CD8-positive, alpha-beta memory T cell (primary cell): Measurements from ENCODE around the gene LRRC42. TPM values are rescaled to one million over a fixed set of nuclear protein-coding genes. Genes with fewer than 3 reads are reported as not detected.

ENCODE experiments used
- CTCF ChIA-PET: fragments of 350-600 bp; sonication (Branson Sonifier 250); formaldehyde crosslinking; loops from one replicate; lab custom pipeline; 2021; ENCODE audit warnings: antibody characterized with exemption; lab: Charles Lee
- POLR2A ChIA-PET: fragments of 350-600 bp; sonication (Branson Sonifier 250); formaldehyde crosslinking; loops from one replicate; lab custom pipeline; 2021; ENCODE audit warnings: antibody characterized with exemption; lab: Charles Lee
- DNase-seq, 5 donors: peaks; one replicate each; pipeline versions ENCODE4 v3.0.0 to v3.0.0-alpha.2; 2020 to 2022; ENCODE audit warnings: mixed read lengths in 1 of 5
- H3K27ac ChIP-seq: one replicate; pipeline ENCODE4 v1.7.0; 2013; ENCODE audit warnings: low read depth, mild to moderate bottlenecking, low read length, moderate library complexity
- H3K27me3 ChIP-seq: 2 replicates; pipeline ENCODE4 v1.7.0; 2013; ENCODE audit warnings: low read length, mild to moderate bottlenecking; ENCODE audit not compliant: insufficient read depth, poor library complexity, severe bottlenecking
- H3K36me3 ChIP-seq: 2 replicates; pipeline ENCODE4 v1.7.0; 2013; ENCODE audit warnings: mild to moderate bottlenecking, low read length, moderate library complexity; ENCODE audit not compliant: insufficient read depth
- H3K4me1 ChIP-seq: 2 replicates; pipeline ENCODE4 v1.7.0; 2013; ENCODE audit warnings: mild to moderate bottlenecking, low read length, moderate library complexity; ENCODE audit not compliant: insufficient read depth
- H3K4me3 ChIP-seq: 2 replicates; pipeline ENCODE4 v1.7.0; 2013; ENCODE audit warnings: mild to moderate bottlenecking, low read length
- H3K9me3 ChIP-seq: 2 replicates; pipeline ENCODE4 v1.7.0; 2013; ENCODE audit warnings: mild to moderate bottlenecking, low read length
- H3K27ac Mint-ChIP-seq, 8 donors: one replicate each; pipeline ENCODE4 v1.8.0; 2020 to 2021; ENCODE audit warnings: mixed read lengths in 8 of 8, mild to moderate bottlenecking in 6 of 8, inconsistent platforms in 3 of 8, moderate library complexity in 3 of 8
- H3K27me3 Mint-ChIP-seq, 2 donors: one replicate each; pipeline ENCODE4 v1.8.0; 2020 to 2021; ENCODE audit warnings: mixed read lengths in 2 of 2, mild to moderate bottlenecking in 1 of 2, moderate library complexity in 1 of 2
- H3K36me3 Mint-ChIP-seq, 3 donors: one replicate each; pipeline ENCODE4 v1.8.0; 2020 to 2021; ENCODE audit warnings: mixed read lengths in 3 of 3, inconsistent platforms in 1 of 3, mild to moderate bottlenecking in 1 of 3
- H3K4me1 Mint-ChIP-seq, 3 donors: one replicate each; pipeline ENCODE4 v1.8.0; 2020 to 2021; ENCODE audit warnings: mixed read lengths in 3 of 3, inconsistent platforms in 1 of 3, mild to moderate bottlenecking in 1 of 3
- H3K4me3 Mint-ChIP-seq, 7 donors: one replicate each; pipeline ENCODE4 v1.8.0; 2020 to 2021; ENCODE audit warnings: mixed read lengths in 7 of 7, mild to moderate bottlenecking in 6 of 7, moderate library complexity in 4 of 7, inconsistent platforms in 2 of 7
- H3K9me3 Mint-ChIP-seq, 5 donors: one replicate each; pipeline ENCODE4 v1.8.0; 2020 to 2022; ENCODE audit warnings: mixed read lengths in 5 of 5, mild to moderate bottlenecking in 3 of 5, moderate library complexity in 2 of 5, inconsistent platforms in 1 of 5
- polyA plus RNA-seq: library from polyadenylated mRNA; unstranded; fragments of 300-500 nt; fragmentation: Illumina TruSeq; gene quantifications from one replicate; pipeline ENCODE4 v1.2.3, GENCODE V29; 2021
- total RNA-seq, 2 experiments: library from RNA; stranded (reverse); gene quantifications; one replicate each; pipeline ENCODE4 v1.2.3, GENCODE V29; 2021

Gene LRRC42
- total and polyA plus RNA-seq, 3 experiments from 2014 or later: 8.3 to 25.7 (median 23.6) TPM

- H3K27ac Mint-ChIP-seq: peak overlapping the region; percentile 94 to 99 (median 96)
- ChIA-PET POLR2A (interaction anchor here (1.0 to 2.3 kb wide), 3 partner anchors 8 to 108 kb away, joined by 3 to 24 read pairs (median 8); partner anchors contain the start of genes TCEANC2, TMEM59 and YIPF1), CTCF (interaction anchor here (0.8 to 3.2 kb wide), 10 partner anchors 10 to 107 kb away, joined by 3 to 16 read pairs (median 4); partner anchors contain the start of genes NDC1 and YIPF1)
- Histone ChIP-seq H3K9me3 (no peaks in the 10 kb centered on the region), H3K4me1 (peaks cover 38% of the 10 kb centered on the region), H3K27ac (peak overlapping the region; percentile 83), H3K4me3 (peak overlapping the region; percentile 71), H3K27me3 (no peaks in the 10 kb centered on the region), H3K36me3 (no peaks in the 10 kb centered on the region)
- H3K4me3 Mint-ChIP-seq: peak overlapping the region; percentile 96 to 99 (median 97)
- H3K36me3 Mint-ChIP-seq: peaks cover 0 to 9% (median 2%) of the 10 kb centered on the region in 3 donors
- no peaks in the 10 kb centered on the region for H3K27me3 Mint-ChIP-seq
- H3K4me1 Mint-ChIP-seq: peaks cover 44 to 68% (median 57%) of the 10 kb centered on the region in 3 donors
- no peaks in the 10 kb centered on the region for H3K9me3 Mint-ChIP-seq
- DNase-seq: no peak
Measured at GRCh38 chr1:53944469-53945182, 1.5 kb upstream of the LRRC42 start.

DNA sequence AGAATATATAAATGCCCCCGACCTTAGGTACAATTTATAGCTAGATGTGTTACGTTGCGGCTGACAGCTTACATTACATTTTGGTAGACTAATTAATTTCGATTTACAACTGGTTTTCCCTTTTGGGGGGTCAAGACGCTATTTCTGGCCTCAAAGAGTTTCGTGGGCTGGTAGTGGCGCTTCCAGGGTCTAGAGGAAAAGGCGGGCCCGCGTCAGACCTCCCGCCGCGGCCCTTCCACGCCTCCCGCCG, 1.0 kb upstream of the LRRC42 start:
- no peaks in the 10 kb centered on the region for H3K36me3 ChIP-seq
- no peaks in the 10 kb centered on the region for H3K27me3 Mint-ChIP-seq
- peak overlapping the region; percentile 94 to 99 (median 96) for H3K27ac Mint-ChIP-seq
- H3K9me3 Mint-ChIP-seq: no peaks in the 10 kb centered on the region
- H3K9me3 ChIP-seq: no peaks in the 10 kb centered on the region
- H3K27ac ChIP-seq: peak overlapping the region; percentile 83
- H3K36me3 Mint-ChIP-seq: peaks cover 0 to 8% (median 4%) of the 10 kb centered on the region in 3 donors
- ChIA-PET POLR2A (interaction anchor here (0.8 to 2.3 kb wide), 7 partner anchors 9 to 1219 kb away, joined by 3 to 24 read pairs (median 5); partner anchors contain the start of genes NDC1, TCEANC2, TMEM59 and YIPF1), CTCF (interaction anchor here (0.8 to 3.2 kb wide), 9 partner anchors 11 to 865 kb away, joined by 3 to 16 read pairs (median 4); partner anchors contain the start of genes NDC1 and YIPF1)
- peak overlapping the region; percentile 96 to 99 (median 97) for H3K4me3 Mint-ChIP-seq
- DNase-seq: no peak
- H3K4me3 ChIP-seq: peak overlapping the region; percentile 71
- peaks cover 40 to 66% (median 52%) of the 10 kb centered on the region in 3 donors for H3K4me1 Mint-ChIP-seq
- no peaks in the 10 kb centered on the region for H3K27me3 ChIP-seq
- H3K4me1 ChIP-seq: peaks cover 38% of the 10 kb centered on the region

DNA sequence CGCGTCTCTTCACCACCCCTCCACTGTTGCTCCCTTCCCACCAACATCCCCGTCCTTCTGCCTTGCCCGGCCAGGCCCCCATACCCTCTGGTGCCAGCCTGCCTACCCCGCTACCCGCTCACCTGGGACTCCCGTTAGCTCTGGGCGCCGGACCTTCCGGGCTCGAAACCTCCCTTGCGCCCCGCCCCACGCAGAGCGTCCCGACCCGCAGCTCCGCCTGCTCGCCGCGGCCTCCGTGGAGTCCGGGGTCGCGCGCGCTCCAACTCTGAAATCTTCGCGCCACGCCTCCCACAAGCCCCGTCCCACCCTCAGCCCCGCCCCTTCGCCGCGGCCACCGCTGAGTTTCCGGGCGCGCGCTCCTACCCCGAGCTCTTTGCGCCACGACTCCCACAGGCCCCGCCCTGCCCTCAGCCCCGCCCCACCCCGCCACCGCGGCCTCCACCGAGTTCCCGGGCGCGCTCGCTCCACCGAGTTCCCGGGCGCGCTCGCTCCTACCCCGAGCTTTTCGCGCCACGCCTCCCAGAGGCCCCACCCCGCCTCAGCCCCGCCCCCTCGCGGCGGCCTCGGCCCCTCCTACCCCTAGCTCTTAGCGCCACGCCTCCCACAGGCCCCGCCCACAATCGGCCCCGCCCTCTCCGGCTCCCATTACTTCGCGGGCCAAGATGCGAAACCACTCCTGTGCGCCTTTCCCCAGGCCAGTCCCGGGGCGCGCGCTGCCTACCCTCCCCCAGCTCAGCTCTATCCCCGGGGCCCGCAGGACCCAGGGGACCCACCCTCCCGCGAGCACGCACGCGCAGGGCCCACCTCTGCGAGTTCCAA, 508 bp upstream of the LRRC42 start, which contains the start of gene IFT25:
Gene IFT25, minus strand, starts transcription at position 267 of the 819 bp plus-strand sequence. CDS start 5,617 bp downstream, outside the sequence.
- peaks cover 0 to 7% (median 3%) of the 10 kb centered on the region in 3 donors for H3K36me3 Mint-ChIP-seq
- peaks cover 39 to 63% (median 49%) of the 10 kb centered on the region in 3 donors for H3K4me1 Mint-ChIP-seq
- peak within 1 kb of the TSS; percentile 94 to 99 (median 96) for H3K27ac Mint-ChIP-seq
- DNase-seq: peak; percentile 97 to 99 (median 98)
- no peaks in the 10 kb centered on the region for H3K36me3 ChIP-seq
- H3K27ac ChIP-seq: peak within 1 kb of the TSS; percentile 83
- ChIA-PET CTCF (interaction anchor here (0.8 to 3.2 kb wide), 13 partner anchors 11 to 864 kb away, joined by 3 to 16 read pairs (median 4); partner anchors contain the start of genes NDC1 and YIPF1), POLR2A (interaction anchor here (0.6 to 2.3 kb wide), 8 partner anchors 9 to 1220 kb away, joined by 3 to 24 read pairs (median 4); partner anchors contain the start of genes NDC1, TCEANC2, TMEM59 and YIPF1)
- H3K27me3 Mint-ChIP-seq: no peaks in the 10 kb centered on the region
- H3K4me3 ChIP-seq: peak within 1 kb of the TSS; percentile 71
- H3K9me3 Mint-ChIP-seq: no peaks in the 10 kb centered on the region
- H3K27me3 ChIP-seq: no peaks in the 10 kb centered on the region
- peak within 1 kb of the TSS; percentile 96 to 99 (median 97) for H3K4me3 Mint-ChIP-seq
- H3K4me1 ChIP-seq: peaks cover 38% of the 10 kb centered on the region
- H3K9me3 ChIP-seq: no peaks in the 10 kb centered on the region

DNA sequence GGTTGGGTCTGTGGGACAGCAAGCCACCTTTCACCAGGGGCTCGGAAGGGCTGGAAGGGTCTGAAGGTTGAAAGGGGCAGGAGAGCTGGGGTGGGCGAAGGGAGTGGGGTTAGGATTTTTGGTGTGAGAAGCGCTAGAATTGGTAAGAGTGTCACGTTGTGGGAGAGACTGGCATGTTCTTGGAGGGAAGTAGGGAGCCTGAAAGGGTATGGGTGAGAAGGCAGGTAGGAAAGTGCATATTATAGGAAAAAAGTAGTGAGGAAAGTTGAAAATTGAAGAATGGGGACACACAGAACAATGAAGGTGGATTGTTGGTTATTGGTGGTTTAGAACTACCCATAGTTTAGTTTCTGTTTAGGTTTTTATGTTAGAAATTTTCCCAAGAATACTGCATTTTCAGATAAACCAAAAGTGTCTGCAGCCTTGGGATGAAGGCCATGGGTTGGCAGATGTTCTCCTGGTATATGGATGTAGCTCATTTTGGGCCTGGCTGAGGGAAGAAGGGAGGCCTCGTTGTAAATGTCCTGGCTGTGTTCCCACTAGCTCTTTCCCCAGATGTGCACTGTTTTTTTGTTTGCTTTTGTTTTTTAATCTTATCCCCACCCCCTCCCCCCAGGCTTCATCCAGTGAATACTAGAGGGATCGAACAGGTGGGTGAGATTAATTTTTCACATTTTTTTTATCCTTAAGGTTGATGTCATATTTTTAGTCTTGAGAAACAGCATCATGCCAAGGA, 1.2 kb downstream of the LRRC42 start:
- no peak for DNase-seq
- no peaks in the 10 kb centered on the region for H3K9me3 Mint-ChIP-seq
- ChIA-PET CTCF (interaction anchor here (1.4 to 4.1 kb wide), 3 partner anchors 12 to 87 kb away, joined by 5 to 27 read pairs (median 8); no protein-coding TSS in a partner anchor), POLR2A (no interaction called here)
- Histone ChIP-seq H3K27me3 (no peaks in the 10 kb centered on the region), H3K4me3 (peak overlapping the region; percentile 54), H3K9me3 (no peaks in the 10 kb centered on the region), H3K4me1 (peaks cover 37% of the 10 kb centered on the region), H3K36me3 (peaks cover 4% of the 10 kb centered on the region), H3K27ac (peak overlapping the region; percentile 64)
- H3K36me3 Mint-ChIP-seq: peaks cover 0 to 21% (median 3%) of the 10 kb centered on the region in 3 donors
- H3K4me3 Mint-ChIP-seq: peak overlapping the region; percentile 65 to 99 (median 83)
- peak overlapping the region; percentile 23 to 96 (median 82) for H3K27ac Mint-ChIP-seq
- H3K27me3 Mint-ChIP-seq: no peaks in the 10 kb centered on the region
- peaks cover 37 to 55% (median 49%) of the 10 kb centered on the region in 3 donors for H3K4me1 Mint-ChIP-seq

DNA sequence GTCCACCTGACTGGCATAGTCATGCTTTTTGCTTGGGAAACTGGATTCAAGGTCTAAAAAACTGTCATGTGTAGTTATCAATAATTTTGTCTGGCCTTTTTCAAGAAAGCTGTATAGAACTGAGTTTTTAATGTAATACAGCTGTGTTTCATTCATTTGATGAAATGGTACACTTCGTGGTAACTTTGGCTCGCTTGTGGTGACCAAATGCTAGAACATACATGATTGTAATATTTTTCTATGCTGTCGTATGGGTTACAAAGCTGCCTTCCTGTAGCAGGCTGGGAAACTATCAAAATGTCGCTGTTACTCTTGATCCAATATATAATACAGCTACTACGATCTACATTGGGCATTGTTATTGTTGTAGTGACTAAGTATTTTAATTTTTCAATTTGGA, 2.1 kb downstream of the LRRC42 start:
- Histone ChIP-seq H3K36me3 (peaks cover 7% of the 10 kb centered on the region), H3K4me1 (peaks cover 28% of the 10 kb centered on the region), H3K27me3 (no peaks in the 10 kb centered on the region), H3K27ac (no peak overlapping the region), H3K9me3 (no peaks in the 10 kb centered on the region), H3K4me3 (no peak overlapping the region)
- ChIA-PET POLR2A (no interaction called here), CTCF (interaction anchor here (0.6 to 4.1 kb wide), 4 partner anchors 11 to 88 kb away, joined by 3 to 27 read pairs (median 6); no protein-coding TSS in a partner anchor)
- no peak for DNase-seq
- Mint-ChIP-seq H3K4me1 (peaks cover 28 to 49% (median 46%) of the 10 kb centered on the region in 3 donors), H3K4me3 (peak overlapping the region in 5 of 7 donors; percentile 49 to 83 (median 80)), H3K36me3 (peaks cover 0 to 30% (median 9%) of the 10 kb centered on the region in 3 donors), H3K9me3 (no peaks in the 10 kb centered on the region), H3K27ac (peak overlapping the region in 2 of 8 donors; percentile 51 to 81), H3K27me3 (no peaks in the 10 kb centered on the region)

GRCh38 chr1:53949023-53949990, 3.2 kb downstream of the LRRC42 start:
- Histone ChIP-seq H3K4me1 (peaks cover 18% of the 10 kb centered on the region), H3K27ac (no peak overlapping the region), H3K36me3 (peaks cover 7% of the 10 kb centered on the region), H3K4me3 (no peak overlapping the region), H3K9me3 (no peaks in the 10 kb centered on the region), H3K27me3 (no peaks in the 10 kb centered on the region)
- CTCF ChIA-PET: interaction anchor here (0.7 to 4.1 kb wide), 7 partner anchors 10 to 112 kb away, joined by 3 to 27 read pairs (median 5); no protein-coding TSS in a partner anchor
- peak in 2 of 5 donors; percentile 7 to 10 for DNase-seq
- Mint-ChIP-seq H3K36me3 (peaks cover 0 to 35% (median 9%) of the 10 kb centered on the region in 3 donors), H3K27me3 (no peaks in the 10 kb centered on the region), H3K4me1 (peaks cover 19 to 46% (median 40%) of the 10 kb centered on the region in 3 donors), H3K27ac (peak overlapping the region in 3 of 8 donors; percentile 6 to 87 (median 52)), H3K4me3 (peak overlapping the region in 1 of 7 donors; percentile 80), H3K9me3 (no peaks in the 10 kb centered on the region)
- POLR2A ChIA-PET: interaction anchor here (1.0 kb wide), 1 partner anchor 60 kb away, joined by 4 read pairs; the partner anchor contains the start of gene YIPF1
